Pancreas (tissue), 10 donors: ENCODE data around the gene CNTNAP5. TPM values are rescaled to one million over a fixed set of nuclear protein-coding genes. Genes with fewer than 3 reads are reported as not detected.

Experiments
- ATAC-seq, 4 donors: fragments of 200-7000 bp; cut with Tn5 transposase; one replicate each; pipeline versions ENCODE4 v1.8.0 to v1.9.1; 2020; ENCODE audit warnings: mild to moderate bottlenecking in 4 of 4, moderate library complexity in 4 of 4
- DNase-seq, 6 donors: peaks; one replicate each; pipeline ENCODE4 v3.0.0-alpha.2; 2020
- FAIRE-seq: peaks from 2 replicates; lab custom pipeline; 2012; peaks lifted over from hg19 to GRCh38; lab: Jason Lieb, UNC
- H3K27ac ChIP-seq, 4 donors: fragments of 200-600 bp; sonication (generic); 1 replicate in 3 of 4; 2 replicates in 1 of 4; pipeline versions ENCODE4 v1.5.0 to v1.8.0; 2020
- H3K27me3 ChIP-seq, 4 donors: fragments of 200-600 bp; one replicate each; pipeline ENCODE4 v1.8.0; 2021
- H3K36me3 ChIP-seq, 3 donors: fragments of 200-600 bp; sonication (generic) in 1 of 3; one replicate each; pipeline versions ENCODE4 v1.5.0 to v1.8.0; 2020 to 2021
- H3K4me1 ChIP-seq, 3 donors: fragments of 200-600 bp; one replicate each; pipeline ENCODE4 v1.8.0; 2021
- H3K4me3 ChIP-seq, 4 donors: fragments of 200-600 bp; sonication (generic) in 2 of 4; one replicate each; pipeline versions ENCODE4 v1.5.0 to v1.8.0; 2020 to 2021
- H3K9me3 ChIP-seq, 4 donors: fragments of 200-600 bp; one replicate each; pipeline ENCODE4 v1.8.0; 2021
- WGBS, 2 donors: extraction: QIAGEN DNeasy Blood & Tissue Kit; methylation state at CpG; one replicate each; pipeline ENCODE4 v1.1.7; 2013; 5-methylcytosine and 5-hydroxymethylcytosine counted together
- intact Hi-C, 3 donors: fragments of 100-400 bp; cut with DNase I; formaldehyde crosslinking; loops; one replicate each; pipeline versions ENCODE4 v1.11.1 to v1.14.2; 2022
- polyA plus RNA-seq, 2 donors: library from polyadenylated mRNA; stranded (reverse); fragments of 200-250 nt; gene quantifications; one replicate each; pipeline ENCODE4 v1.2.3, GENCODE V29; 2013
- total RNA-seq, 6 donors: library from RNA; stranded (reverse); fragmentation: NEBNext Ultra II Directional in 4 of 6; extraction: Animal tissue kit (Norgen Biotek cat#: 25700) in 4 of 6; gene quantifications; one replicate each; pipeline versions ENCODE4 v1.2.1 to v1.2.4, GENCODE V29; 2021 to 2023
- TF ChIP-seq, protein P1 (sequence below), 4 donors: fragments of 200-600 bp; sonication (generic) in 3 of 4; IDR thresholded peaks; one replicate each; pipeline versions ENCODE4 v1.5.0 to v1.8.0; 2021; ENCODE audit warnings: antibody characterized with exemption in 4 of 4
- donor health status: healthy with polysubstance abuse.
- donor health status: DM: no; HTN: no; CAD: no; lungs with moderate emphysema.
- donor health status: DM: no; HTN: no; CAD: no.
- donor health status: control.
- donor health status: control.
- donor health status: Bipolar disorder and iron deficiency.
- donor health status: DM: yes; HTN: yes; CAD: no.
- donor health status: DM: no; HTN: no; CAD: no.
- donor health status: DM: no; HTN: no; CAD: no.
- donor health status: DM: yes; HTN: yes; CAD: no.

Gene CNTNAP5
- total and polyA plus RNA-seq, 8 donors: 0.05 to 0.43 (median 0.12) TPM

- WGBS, 2 donors: 17 to 20% methylated on average over 2 of the region's 2 CpGs
- DNase-seq (no peak), ATAC-seq (no peak), FAIRE-seq (no peak)
- Histone ChIP-seq H3K4me1 (no peaks in the 10 kb centered on the region), H3K4me3 (no peak overlapping the region), H3K36me3 (no peaks in the 10 kb centered on the region), H3K9me3 (no peaks in the 10 kb centered on the region), H3K27me3 (no peaks in the 10 kb centered on the region), H3K27ac (no peak overlapping the region)
- intact Hi-C loops: no loop called here
- TF ChIP-seq, protein P1, sequence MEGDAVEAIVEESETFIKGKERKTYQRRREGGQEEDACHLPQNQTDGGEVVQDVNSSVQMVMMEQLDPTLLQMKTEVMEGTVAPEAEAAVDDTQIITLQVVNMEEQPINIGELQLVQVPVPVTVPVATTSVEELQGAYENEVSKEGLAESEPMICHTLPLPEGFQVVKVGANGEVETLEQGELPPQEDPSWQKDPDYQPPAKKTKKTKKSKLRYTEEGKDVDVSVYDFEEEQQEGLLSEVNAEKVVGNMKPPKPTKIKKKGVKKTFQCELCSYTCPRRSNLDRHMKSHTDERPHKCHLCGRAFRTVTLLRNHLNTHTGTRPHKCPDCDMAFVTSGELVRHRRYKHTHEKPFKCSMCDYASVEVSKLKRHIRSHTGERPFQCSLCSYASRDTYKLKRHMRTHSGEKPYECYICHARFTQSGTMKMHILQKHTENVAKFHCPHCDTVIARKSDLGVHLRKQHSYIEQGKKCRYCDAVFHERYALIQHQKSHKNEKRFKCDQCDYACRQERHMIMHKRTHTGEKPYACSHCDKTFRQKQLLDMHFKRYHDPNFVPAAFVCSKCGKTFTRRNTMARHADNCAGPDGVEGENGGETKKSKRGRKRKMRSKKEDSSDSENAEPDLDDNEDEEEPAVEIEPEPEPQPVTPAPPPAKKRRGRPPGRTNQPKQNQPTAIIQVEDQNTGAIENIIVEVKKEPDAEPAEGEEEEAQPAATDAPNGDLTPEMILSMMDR (IDR thresholded peaks at IDR 0.05): no peak
Observed at GRCh38 chr2:124048664-124049063, 23.6 kb downstream of the CNTNAP5 start.

- WGBS, 2 donors: 69 to 80% methylated on average over 4 of the region's 4 CpGs
- DNase-seq: no peak
- H3K27ac ChIP-seq: no peak overlapping the region
- H3K36me3 ChIP-seq: no peaks in the 10 kb centered on the region
- H3K27me3 ChIP-seq: no peaks in the 10 kb centered on the region
- no peak overlapping the region for H3K4me3 ChIP-seq
- TF ChIP-seq, protein P1 (IDR thresholded peaks at IDR 0.05): no peak
- H3K4me1 ChIP-seq: no peaks in the 10 kb centered on the region
- FAIRE-seq: no peak
- H3K9me3 ChIP-seq: no peaks in the 10 kb centered on the region
- no peak for ATAC-seq
- intact Hi-C loops: no loop called here
Observed at GRCh38 chr2:124049136-124049535, 24.0 kb downstream of the CNTNAP5 start.

DNA sequence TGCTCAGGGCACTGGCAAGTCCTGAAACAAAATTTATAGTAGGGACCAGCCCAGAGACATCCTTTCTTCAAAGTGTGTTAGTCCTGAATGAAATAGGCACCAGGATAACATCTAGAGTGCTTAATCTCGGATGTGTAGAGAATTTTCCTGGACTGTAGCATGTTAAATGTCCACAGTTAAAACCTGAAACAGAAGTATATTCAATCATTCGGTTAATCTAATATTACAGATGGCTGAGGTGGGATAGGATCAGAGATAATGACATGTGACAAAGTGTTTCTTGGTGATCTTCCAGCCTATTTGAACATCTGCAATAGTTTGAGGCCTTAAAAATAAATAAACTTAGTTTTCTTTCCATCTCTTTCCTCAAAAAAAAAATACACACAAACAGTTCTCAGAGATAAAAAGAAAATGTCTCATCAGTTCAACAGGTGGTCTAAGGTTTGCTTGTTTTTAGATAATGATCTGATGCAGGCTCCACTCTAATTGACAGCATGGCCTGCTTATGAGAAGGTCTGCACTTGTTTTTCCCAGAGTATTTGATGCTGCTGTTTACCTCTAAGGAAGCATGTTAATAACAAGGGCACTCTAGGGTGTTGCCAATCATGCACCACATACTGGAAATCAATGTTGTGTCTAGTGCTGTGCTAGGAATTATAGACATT, 25.9 kb downstream of the CNTNAP5 start:
- H3K27ac ChIP-seq: no peak overlapping the region
- WGBS, 2 donors: 58 to 65% methylated on average over 2 of the region's 2 CpGs
- DNase-seq: no peak
- no peaks in the 10 kb centered on the region for H3K4me1 ChIP-seq
- H3K36me3 ChIP-seq: no peaks in the 10 kb centered on the region
- no peaks in the 10 kb centered on the region for H3K9me3 ChIP-seq
- TF ChIP-seq, protein P1 (IDR thresholded peaks at IDR 0.05): no peak
- no peaks in the 10 kb centered on the region for H3K27me3 ChIP-seq
- intact Hi-C loops: no loop called here
- FAIRE-seq: no peak
- no peak for ATAC-seq
- no peak overlapping the region for H3K4me3 ChIP-seq

DNA sequence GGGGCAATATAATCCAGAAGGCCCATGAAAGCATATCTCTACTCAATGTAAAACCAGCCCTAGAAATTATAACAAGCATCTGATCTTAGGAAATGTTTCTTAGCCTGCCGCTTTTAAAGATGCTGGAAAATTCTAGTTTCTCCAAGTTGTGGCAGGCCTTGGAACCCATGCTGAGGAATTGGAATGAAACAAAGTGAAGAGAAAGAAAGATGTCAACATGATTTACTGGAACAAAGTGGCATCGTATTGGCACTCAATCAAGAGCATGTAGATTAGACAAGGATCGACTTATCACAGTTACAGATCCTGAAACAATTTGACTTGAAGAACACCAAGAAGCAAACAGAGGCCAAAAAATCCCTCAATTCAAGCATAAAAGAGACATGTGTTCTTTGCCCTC, 28.7 kb downstream of the CNTNAP5 start:
- Histone ChIP-seq H3K4me3 (no peak overlapping the region), H3K4me1 (no peaks in the 10 kb centered on the region), H3K27me3 (no peaks in the 10 kb centered on the region), H3K27ac (no peak overlapping the region), H3K36me3 (no peaks in the 10 kb centered on the region), H3K9me3 (no peaks in the 10 kb centered on the region)
- intact Hi-C loops: no loop called here
- TF ChIP-seq, protein P1 (IDR thresholded peaks at IDR 0.05): no peak
- WGBS, 2 donors: 68 to 81% methylated on average over 3 of the region's 3 CpGs
- no peak for DNase-seq
- ATAC-seq: no peak
- FAIRE-seq: no peak

GRCh38 chr2:124063596-124063995, 38.5 kb downstream of the CNTNAP5 start:
- no peak for DNase-seq
- H3K4me3 ChIP-seq: no peak overlapping the region
- no peaks in the 10 kb centered on the region for H3K4me1 ChIP-seq
- FAIRE-seq: no peak
- intact Hi-C loops: no loop called here
- no peaks in the 10 kb centered on the region for H3K36me3 ChIP-seq
- H3K27me3 ChIP-seq: no peaks in the 10 kb centered on the region
- no peak overlapping the region for H3K27ac ChIP-seq
- no peak for ATAC-seq
- WGBS, 2 donors: 60 to 74% methylated on average over 2 of the region's 2 CpGs
- TF ChIP-seq, protein P1 (IDR thresholded peaks at IDR 0.05): no peak
- H3K9me3 ChIP-seq: no peaks in the 10 kb centered on the region
